Ureter (tissue), 1 donor: ENCODE data around the gene NAA80. TPM values are rescaled to one million over a fixed set of nuclear protein-coding genes. Genes with fewer than 3 reads are reported as not detected.

Source experiments
- DNase-seq: peaks from one replicate; pipeline ENCODE4 v3.0.0-alpha.2; 2020; ENCODE audit warnings: low spot score
- total RNA-seq: library from RNA; stranded (reverse); gene quantifications from one replicate; pipeline ENCODE4 v1.2.4, GENCODE V29; 2023
- donor health status: DM: yes; HTN: yes; CAD: no.

NAA80 gene
- 10.7 TPM for total RNA-seq

- peak; percentile 100 for DNase-seq
Observed at GRCh38 chr3:50298836-50299637, at the start of gene NAA80, which contains the start of gene HYAL3. NAA80 (minus strand) TSS chr3:50299405; CDS start chr3:50297463, 1,942 bp downstream. HYAL3 (minus strand) TSS chr3:50299405; CDS start chr3:50295602, 3,803 bp downstream.

GRCh38 chr3:50347187-50347813, 48.1 kb upstream of the NAA80 start:
- peak; percentile 77 for DNase-seq

GRCh38 chr3:50345586-50346234, 46.5 kb upstream of the NAA80 start, which contains the start of gene ZMYND10:
ZMYND10 (minus strand) TSS chr3:50345732; CDS start chr3:50345579, 153 bp downstream.
- DNase-seq = peak; percentile 64

- no peak for DNase-seq
Observed at GRCh38 chr3:50345008-50345407, 45.8 kb upstream of the NAA80 start.

- no peak for DNase-seq
Observed at GRCh38 chr3:50342813-50343633, 43.8 kb upstream of the NAA80 start.

GRCh38 chr3:50341996-50342650, 42.9 kb upstream of the NAA80 start:
- DNase-seq = no peak

GRCh38 chr3:50341537-50341936, 42.3 kb upstream of the NAA80 start:
- DNase-seq = no peak

- peak; percentile 80 for DNase-seq
Observed at GRCh38 chr3:50340448-50341329, 41.5 kb upstream of the NAA80 start, which contains the start of gene RASSF1. RASSF1 (minus strand) TSS chr3:50340836; CDS start chr3:50340805, 31 bp downstream.

GRCh38 chr3:50340147-50340447, 40.9 kb upstream of the NAA80 start:
- DNase-seq = no peak

- DNase-seq = no peak
Observed at GRCh38 chr3:50339485-50340146, 40.4 kb upstream of the NAA80 start.

GRCh38 chr3:50338965-50339364, 39.8 kb upstream of the NAA80 start:
- no peak for DNase-seq

GRCh38 chr3:50337175-50337861, 38.1 kb upstream of the NAA80 start:
- peak; percentile 99 for DNase-seq

GRCh38 chr3:50336452-50337174, 37.4 kb upstream of the NAA80 start:
- no peak for DNase-seq

GRCh38 chr3:50334339-50335075, 35.3 kb upstream of the NAA80 start:
- DNase-seq = no peak

- DNase-seq = no peak
Observed at GRCh38 chr3:50333744-50334328, 34.6 kb upstream of the NAA80 start.

GRCh38 chr3:50331364-50331907, 32.2 kb upstream of the NAA80 start:
- no peak for DNase-seq

GRCh38 chr3:50330330-50330729, 31.1 kb upstream of the NAA80 start:
- no peak for DNase-seq
